HG02981 (cell line): ENCODE measurements around the gene LBHD2.
A peak's percentile ranks its signal among the peaks of the same experiment; 100 is the strongest.
"Not testable (repeated sequence)": the region's sequence is repeated elsewhere in the genome, so short reads cannot be mapped to it uniquely, and the experiment has no call there.

Experiments
- ATAC-seq: cut with Tn5 transposase; IDR thresholded peaks from one replicate; pipeline ENCODE4 v1.9.1; 2021; ENCODE audit warnings: mild to moderate bottlenecking, moderate library complexity; ENCODE audit not compliant: unreplicated experiment

Gene LBHD2

GRCh38 chr14:103084021-103084919, at the start of gene LBHD2:
TSS of gene LBHD2 (plus strand) at chr14:103084210. CDS start at chr14:103086013, 1,803 bp downstream.
- ATAC-seq: no peak

- no peak for ATAC-seq
These were observed 42.5 kb upstream of the LBHD2 start for GRCh38 chr14:103041464-103041863.

GRCh38 chr14:103043257-103044015, 40.6 kb upstream of the LBHD2 start:
- ATAC-seq: no peak

DNA sequence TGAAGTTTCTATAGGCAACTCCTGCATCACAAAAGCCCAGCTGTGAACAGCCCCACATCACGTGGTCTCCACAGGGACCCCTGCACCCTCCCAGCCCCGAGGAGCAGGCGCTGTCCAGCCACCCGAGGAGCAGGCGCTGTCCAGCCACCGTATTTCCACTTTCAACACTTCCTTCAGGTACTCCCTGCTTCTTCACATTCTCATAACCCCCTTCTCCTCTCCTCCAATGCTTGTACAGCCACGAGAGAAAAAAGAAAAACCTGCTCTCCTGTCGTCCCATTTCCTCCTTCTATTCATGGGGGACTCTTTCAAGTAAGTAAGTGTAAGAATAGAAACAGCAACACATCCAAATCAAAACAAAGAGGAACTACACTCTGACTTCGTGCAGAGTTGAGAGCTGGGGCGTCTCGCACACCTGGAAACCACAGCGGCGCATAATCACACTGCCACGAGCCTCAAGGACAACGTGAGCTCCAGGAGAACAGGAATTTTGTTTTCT, 38.6 kb upstream of the LBHD2 start:
- ATAC-seq: no peak

GRCh38 chr14:103047453-103047852, 36.6 kb upstream of the LBHD2 start:
- not testable (repeated sequence) for ATAC-seq

GRCh38 chr14:103050935-103051334, 33.1 kb upstream of the LBHD2 start:
- no peak for ATAC-seq

DNA sequence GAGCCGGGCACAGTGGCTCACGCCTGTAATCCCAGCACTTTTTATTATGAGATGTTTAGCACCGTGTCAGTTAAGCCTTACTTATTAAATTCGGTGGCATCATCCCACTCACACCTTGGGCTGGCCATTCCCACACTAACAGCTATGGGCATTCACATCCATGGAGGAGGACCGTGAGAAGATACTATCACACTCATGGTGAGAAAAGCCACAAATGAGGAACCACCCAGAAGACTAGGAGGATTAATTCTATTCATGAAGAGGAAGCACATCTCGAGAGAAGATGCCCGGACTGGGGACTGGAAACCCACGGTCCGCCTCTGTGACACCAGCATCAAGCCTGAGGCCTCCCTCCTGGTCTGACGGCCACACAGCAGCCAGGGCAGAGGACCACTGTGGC, 31.6 kb upstream of the LBHD2 start:
- no peak for ATAC-seq

DNA sequence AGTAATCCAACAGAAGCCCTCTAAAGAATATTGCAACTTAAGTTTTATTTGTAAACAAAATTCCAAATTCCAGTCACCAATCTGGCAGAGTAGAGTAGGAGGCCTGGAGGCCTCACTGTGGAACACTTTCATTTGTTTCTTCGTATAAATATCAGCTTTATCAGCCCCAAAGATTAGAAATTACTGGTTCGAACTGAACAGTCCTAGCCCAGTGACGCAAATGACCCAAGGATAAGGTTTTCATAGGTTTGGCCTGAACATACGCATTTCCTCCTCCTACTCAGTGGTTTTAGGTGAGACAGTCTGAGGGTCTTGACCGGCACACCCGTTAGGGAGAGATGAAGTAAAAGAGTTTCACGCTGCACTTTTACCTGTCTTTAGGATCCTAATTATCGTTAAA, 28.3 kb upstream of the LBHD2 start:
- no peak for ATAC-seq

- no peak for ATAC-seq
These were observed 27.5 kb upstream of the LBHD2 start for GRCh38 chr14:103056322-103057027.

DNA sequence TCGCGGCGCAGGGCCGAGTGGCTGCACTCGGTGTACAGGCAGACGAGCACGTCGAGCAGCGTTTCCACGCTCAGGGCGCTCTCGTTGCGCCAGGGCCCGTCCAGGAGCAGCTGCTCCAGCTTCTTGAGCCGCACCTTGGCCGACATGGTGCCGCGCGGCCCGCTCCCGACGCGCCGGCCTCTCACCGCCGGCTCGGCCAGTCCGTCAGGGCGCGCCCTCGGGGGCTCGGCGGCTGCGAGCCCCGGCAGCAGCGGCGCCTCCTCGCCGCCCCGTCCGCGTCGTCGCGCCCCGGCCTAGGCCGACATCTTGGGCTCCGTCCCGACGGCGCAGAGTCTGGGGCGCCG, 27.0 kb upstream of the LBHD2 start:
- no peak for ATAC-seq

GRCh38 chr14:103057372-103058163, 26.4 kb upstream of the LBHD2 start, which contains the start of gene CDC42BPB:
TSS of gene CDC42BPB (minus strand) at chr14:103057549. CDS start at chr14:103057173, 376 bp downstream.
- ATAC-seq: peak; percentile 77

DNA sequence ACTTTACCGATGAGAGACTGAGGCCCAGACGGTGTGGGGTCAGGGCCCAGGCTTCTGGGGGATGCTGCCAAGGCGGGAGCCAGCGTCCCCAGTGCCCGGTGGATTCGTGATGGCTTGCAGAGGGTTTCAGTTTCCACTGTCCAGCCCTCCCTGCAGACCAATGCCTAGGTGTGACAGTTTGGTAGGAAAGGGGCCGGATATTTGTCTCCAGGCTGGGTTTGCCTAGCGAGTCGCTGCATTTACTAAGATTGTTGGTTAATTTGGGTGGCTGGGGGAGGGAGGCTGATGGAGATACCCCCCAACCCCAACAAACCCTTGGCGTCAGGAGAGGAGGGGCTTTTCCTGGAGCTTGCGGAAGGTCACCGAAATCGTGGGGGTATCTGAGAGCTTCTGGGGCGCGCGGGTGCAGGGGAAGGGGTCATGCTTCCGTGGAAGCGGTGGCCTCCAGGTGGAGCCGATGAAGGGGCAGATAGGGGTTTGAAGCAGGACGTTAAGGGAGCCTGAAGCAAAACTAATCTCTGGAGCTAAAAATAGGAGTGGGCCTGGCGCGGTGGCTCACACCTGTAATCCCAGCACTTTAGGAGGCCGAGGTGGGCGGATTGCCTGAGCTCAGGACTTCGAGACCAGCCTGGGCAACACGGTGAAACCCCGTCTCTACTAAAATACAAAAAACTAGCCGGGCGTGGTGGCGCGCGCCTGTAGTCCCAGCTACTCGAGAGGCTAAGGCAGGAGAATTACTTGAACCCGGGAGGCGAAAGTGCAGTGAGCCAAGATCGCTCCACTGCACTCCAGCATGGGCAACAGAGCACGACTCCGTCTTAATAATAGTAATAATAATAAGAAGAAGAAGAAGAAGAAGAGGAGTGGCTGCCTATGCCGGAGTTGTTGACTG, 25.6 kb upstream of the LBHD2 start:
- no peak for ATAC-seq

DNA sequence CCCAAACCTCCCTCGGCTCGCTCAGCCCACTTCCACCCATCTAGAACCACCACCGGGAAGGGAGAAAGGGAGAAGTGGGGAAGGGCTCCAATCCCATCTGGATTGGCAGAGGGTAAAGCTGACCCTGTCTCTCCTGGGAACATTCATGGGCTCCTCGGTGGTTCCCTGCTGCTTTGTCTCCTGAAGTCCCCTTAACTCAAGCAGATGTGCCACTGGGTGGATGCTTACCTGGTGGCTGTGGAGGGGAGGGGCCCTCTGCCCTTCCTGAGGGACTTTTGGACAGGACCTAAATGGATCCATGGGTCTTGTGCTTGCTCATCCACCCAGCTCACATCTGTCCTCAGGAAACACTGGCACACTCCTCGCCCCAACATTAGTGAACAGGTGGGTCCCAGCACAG, 24.5 kb upstream of the LBHD2 start:
- no peak for ATAC-seq

DNA sequence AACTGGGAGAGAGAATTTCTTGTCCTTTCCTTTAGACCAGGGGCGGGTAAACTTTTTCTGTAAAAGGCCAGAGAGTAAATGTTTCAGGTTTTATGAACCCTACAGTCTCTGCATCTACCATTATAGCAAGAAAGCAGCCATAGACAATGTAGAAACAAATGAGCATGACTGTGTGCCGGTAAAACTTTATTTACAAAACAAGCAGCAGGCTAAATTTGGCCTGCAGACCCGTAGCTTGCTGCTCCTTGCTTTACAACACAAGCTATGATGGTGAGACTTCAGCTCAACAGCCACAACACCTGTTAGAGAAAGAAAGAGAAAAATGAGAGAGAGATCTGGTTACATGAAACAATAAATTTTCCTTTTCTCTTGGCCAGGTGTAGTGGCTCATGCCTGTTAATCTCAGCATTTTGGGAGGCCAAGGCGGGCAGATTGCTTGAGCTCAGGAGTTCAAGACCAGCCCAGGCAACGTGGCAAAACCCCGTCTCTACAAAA, 22.5 kb upstream of the LBHD2 start:
- ATAC-seq: no peak

DNA sequence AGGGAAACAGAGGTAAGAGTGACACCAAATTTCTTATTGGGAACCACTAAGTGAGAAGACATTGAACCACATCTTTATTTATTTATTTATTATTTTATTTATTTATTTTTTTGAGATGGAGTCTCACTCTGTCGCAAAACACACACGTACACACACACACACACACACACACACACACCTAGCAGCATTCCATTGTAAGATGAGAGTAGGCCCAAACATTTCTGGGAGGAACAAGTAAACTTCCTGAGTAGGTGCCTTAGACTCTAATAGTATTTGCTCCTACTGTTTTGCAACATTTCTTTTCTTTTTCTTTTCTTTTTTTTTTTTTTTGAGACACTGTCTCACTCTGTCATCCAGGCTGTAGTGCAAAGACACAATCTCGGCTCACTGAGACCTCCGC, 19.6 kb upstream of the LBHD2 start:
- ATAC-seq: no peak

DNA sequence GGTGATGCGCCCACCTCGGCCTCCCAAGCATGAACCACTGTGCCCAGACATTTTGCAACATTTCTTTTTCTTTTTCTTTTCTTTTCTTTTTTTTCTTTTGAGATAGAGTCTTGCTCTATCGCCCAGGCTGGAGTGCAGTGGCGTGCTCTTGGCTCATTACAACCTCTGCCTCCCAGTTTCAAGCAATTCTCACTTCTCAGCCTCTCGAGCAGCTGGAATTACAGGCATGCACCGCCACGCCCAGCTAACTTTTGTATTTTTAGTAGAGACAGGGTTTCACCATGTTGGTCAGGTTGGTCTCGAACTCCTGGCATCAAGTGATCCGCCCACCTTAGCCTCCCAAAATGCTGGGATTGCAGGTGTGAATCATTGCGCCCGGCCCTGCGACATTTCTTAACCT, 19.0 kb upstream of the LBHD2 start:
- no peak for ATAC-seq

GRCh38 chr14:103065861-103066260, 18.1 kb upstream of the LBHD2 start:
- no peak for ATAC-seq

- no peak for ATAC-seq
These were observed 17.6 kb upstream of the LBHD2 start for GRCh38 chr14:103066399-103066798.

DNA sequence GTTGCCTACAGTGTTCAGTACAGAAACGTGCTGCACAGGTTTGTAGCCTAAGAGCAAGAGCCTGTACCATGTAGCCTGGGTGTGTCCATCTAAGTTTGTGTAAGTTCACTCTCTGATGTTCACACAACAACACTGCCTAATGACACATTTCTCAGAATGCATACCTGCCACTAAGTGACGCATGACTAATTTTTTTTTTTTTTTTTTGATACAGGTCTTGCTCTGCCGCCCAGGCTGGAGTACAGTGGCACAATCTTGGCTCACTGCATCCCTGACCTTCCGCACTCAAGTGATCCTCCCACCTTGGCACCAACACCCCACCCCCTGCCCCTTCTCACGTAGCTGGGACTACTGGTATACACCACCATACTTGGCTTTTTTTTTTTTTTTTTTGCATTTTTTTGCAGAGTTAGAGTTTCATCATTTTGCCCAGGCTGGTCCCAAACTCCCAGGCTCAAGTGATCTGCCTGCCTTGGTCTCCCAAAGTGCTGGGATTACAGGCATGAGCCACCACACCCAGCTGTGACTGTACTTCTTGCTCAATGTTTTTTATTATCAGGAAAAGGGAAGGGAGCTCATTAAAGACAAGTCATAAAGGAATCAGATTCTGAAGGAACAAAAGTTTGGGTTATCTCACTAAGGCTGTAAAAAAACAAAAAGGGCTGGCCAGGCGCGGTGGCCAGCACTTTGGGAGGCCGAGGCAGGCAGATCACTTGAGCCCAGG, 16.6 kb upstream of the LBHD2 start:
- no peak for ATAC-seq
